ENCODE data around the gene NTNG1.

Gene NTNG1

GRCh38 chr1:107501081-107501605 lies 360.3 kb downstream of the NTNG1 start:
- DNase-seq (ENCODE audit: low read depth in 2 of 2) = no peak

DNA sequence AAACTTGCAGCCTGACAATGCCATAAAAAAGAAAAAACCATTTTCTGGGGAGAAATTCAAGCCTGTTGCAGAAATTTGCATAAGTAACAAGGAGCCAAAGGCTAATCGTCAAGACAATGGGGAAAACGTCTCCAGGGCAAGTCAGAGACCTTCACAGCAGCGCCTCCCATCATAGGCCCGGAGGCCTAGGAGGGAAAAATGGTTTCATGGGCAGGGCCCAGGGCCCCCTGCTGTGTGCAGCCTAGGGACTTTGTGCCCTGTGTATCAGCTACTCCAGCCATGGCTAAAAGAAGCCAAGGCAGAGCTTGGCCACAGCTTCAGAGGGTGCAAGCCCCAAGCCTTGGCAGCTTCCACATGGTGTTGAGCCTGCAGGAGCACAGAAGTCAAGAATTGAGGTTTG lies 369.5 kb downstream of the NTNG1 start:
- DNase-seq (ENCODE audit: low read depth in 2 of 2) = no peak

GRCh38 chr1:107512836-107513235 lies 372.0 kb downstream of the NTNG1 start:
- no peak for DNase-seq (ENCODE audit: low read depth in 2 of 2)

DNA sequence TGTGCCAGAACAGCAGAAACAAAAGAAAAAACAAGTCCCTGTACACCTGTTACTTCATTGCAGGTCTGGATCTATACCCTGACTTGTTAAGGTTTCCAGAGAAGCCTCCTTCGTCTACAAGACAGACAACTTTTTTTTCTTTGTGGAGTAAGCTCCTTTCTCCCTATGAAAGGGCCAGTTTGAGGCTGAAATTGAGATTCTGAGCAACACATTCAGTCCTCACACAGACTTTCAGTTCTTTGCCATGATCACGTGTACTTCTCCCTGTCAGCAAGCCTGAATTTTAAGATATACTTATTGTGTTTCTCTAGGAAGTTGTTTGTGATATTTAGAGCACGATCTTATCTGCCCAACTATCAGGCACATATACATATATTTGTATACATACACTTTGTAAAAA lies 374.0 kb downstream of the NTNG1 start:
- no peak for DNase-seq (ENCODE audit: low read depth in 2 of 2)

GRCh38 chr1:107515702-107516101 lies 374.9 kb downstream of the NTNG1 start:
- DNase-seq (ENCODE audit: low read depth in 2 of 2) = no peak

- DNase-seq (ENCODE audit: low read depth in 2 of 2) = no peak
Observed at GRCh38 chr1:107523061-107523460, 382.2 kb downstream of the NTNG1 start.

DNA sequence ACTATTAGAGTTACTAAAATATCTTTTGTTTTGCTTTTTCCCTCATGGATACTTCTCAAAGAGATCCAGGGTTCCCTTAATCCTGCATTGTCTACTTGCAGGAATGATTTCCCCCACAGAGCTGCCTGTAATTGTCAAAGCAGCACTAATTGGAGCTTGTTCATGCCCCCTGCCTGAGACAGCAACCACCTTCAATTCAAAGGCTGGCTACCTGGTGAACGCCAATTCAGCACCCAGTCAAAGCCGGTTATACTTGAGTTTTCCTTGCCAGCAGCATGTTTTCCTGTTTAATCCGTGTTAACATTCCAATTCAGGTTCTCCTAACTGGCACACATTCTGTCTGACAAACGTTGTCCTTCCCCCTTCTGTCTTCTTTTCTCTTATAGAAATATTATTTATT lies 382.9 kb downstream of the NTNG1 start:
- no peak for DNase-seq (ENCODE audit: low read depth in 2 of 2)

- no peak for DNase-seq (ENCODE audit: low read depth in 2 of 2)
Observed at GRCh38 chr1:107524301-107524700, 383.5 kb downstream of the NTNG1 start.

DNA sequence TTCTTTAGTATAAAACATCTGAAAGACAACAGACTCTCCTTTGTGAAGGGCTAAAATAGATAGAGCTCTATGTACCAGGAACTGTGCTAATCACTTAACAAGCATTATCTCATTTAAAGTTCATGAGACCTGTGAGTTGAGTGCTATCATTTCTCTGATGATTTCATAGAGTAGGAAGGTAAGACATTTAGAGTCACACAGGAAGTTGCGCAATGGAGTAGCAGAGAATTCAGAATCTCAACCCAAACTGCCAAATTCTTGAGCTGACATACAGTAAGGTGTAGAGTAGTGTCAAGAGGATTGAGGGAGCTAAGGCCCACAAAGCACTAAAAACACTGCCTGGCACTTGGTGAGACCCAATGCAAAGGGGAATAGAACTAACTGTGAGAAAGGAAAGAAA lies 384.3 kb downstream of the NTNG1 start:
- DNase-seq (ENCODE audit: low read depth in 2 of 2) = no peak

DNA sequence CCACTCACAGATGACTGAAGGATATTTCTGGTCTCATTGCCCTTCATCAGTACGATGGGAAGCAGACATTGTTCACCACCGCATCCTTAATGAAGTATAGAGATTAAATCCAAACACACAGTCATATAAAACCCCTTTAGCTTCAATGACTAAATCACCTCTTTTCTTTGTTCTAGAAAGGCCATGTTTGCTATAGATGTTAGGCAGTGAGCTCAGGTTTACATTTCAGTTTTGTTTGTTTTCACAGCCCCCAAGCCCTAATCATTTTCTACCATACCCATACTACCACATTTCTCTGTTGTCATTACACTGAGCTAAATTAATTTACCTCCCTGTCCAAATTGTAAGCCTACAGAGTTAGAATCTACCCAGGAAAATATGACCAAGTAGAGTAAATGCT lies 385.1 kb downstream of the NTNG1 start:
- no peak for DNase-seq (ENCODE audit: low read depth in 2 of 2)

DNA sequence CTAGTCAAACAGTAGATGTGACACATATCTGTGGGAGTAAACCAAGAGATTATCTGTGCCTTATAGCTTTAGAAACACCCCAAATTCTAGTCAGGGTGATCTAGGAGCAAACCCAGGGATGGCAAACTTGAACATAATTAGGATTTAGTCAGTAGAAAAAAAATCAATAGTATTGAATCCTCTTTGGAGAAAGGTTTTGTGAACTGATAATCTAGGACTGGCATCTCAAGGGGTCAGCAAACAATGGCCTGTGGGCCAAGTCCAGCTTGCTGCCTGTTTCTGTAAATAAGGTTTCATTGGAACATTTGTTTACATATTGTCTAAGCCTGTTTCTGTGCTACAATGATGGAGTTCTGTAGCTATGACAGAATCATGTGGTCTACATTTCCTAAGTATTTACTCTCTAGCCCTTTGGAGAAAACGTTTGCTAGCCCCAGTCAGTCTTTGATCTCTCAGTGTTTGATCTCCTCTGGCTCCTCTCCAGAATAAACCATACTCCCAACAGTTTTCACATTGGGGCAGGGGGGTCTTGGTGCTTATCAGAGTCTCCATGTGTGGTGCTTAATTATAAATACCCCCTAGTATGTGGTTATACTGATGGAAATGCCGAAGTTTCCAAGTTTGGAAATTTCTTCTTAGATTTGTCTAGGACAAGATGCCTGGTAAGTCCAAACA lies 385.8 kb downstream of the NTNG1 start:
- no peak for DNase-seq (ENCODE audit: low read depth in 2 of 2)

GRCh38 chr1:107529511-107530149 lies 388.8 kb downstream of the NTNG1 start:
- DNase-seq (ENCODE audit: low read depth in 2 of 2) = no peak

GRCh38 chr1:107530543-107530942 lies 389.7 kb downstream of the NTNG1 start:
- no peak for DNase-seq (ENCODE audit: low read depth in 2 of 2)

DNA sequence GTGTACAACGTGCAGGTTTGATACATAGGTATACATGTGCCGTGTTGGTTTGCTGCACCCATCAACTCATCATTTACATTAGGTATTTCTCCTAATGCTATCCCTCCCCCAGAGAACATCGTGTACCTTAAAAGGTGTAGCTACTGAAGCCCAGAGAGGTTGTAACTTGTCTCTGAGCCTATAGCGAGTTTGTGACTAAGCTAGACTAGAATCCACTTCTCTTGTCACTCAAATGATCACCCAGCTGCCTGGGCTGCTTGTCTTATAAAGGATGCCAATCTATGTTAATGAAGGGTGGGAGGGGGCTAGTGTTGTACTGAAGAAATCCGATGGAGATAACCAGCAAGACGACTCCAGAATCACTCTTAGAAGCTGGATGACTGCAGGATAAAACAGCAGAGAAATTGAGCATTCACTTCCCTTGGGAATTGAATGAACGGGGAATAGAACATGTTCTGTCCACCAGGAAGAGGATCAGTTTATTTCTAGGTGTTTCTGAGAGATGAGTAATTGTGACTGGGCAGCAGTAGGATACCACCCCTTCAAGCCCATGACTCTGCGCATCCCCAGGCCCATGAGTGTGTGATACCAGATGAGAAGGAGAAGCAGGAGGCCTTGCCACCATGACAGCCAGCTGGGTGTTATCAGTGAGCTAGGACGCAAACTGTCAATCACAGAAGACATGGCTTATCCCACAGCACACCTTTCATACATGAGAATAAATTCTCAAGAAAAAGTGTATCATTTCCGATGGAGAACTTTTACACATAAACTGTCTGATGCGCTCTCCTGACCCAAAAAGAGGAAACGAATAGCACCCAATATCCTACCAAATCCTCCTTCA lies 390.4 kb downstream of the NTNG1 start:
- no peak for DNase-seq (ENCODE audit: low read depth in 2 of 2)

DNA sequence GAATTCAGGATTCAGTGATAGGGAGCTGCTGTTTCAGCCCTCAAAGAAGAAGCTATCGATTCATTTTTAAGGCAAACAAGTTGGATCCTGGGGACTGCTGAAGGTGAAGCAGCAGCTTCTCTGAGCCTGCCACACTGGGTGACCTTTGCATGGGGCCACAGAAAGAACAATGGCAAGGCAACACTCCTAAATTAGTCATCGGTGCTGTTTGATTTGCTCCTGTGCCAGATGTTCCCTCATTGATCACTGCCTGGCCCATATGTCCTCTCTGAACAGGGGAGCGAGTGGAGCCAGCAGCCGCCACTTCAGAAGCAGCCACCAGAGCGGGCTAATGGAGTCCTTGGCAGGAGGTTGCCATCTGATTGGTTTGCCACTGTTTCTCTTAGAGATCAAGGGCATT lies 391.5 kb downstream of the NTNG1 start:
- no peak for DNase-seq (ENCODE audit: low read depth in 2 of 2)

Data from stimulated activated CD8-positive, alpha-beta memory T cell treated with anti-CD3 and anti-CD28 coated beads, Interleukin-15, amount 100 ng/mL, for 4 hours (primary cell).